Panc1 (cell line): ENCODE measurements around the gene HLA-G. TPM values are rescaled to one million over a fixed set of nuclear protein-coding genes. Genes with fewer than 3 reads are reported as not detected.

Experiments
- ATAC-seq: fragments of 200-7000 bp; cut with Tn5 transposase; 2 replicates; pipeline ENCODE4 v1.9.1; 2020; ENCODE audit warnings: mild to moderate bottlenecking, moderate library complexity
- BruUV-seq: library from RNA; stranded (reverse); fragments of 400-500 nt; replicated peaks from 2 replicates; lab custom pipeline; 2021; lab: Mats Ljungman, UMichigan
- CTCF ChIA-PET: fragments of 300-600 bp; sonication (Branson Sonifier 250); formaldehyde crosslinking; loops from one replicate; lab custom pipeline; 2022; ENCODE audit warnings: antibody characterized with exemption; lab: Charles Lee
- POLR2A ChIA-PET: fragments of 300-600 bp; sonication (Branson Sonifier 250); formaldehyde crosslinking; loops from one replicate; lab custom pipeline; 2022; ENCODE audit warnings: antibody characterized with exemption; lab: Charles Lee
- DNase-seq: peaks from one replicate; pipeline ENCODE4 v3.0.0-alpha.2; 2010; ENCODE audit warnings: low read depth, low spot score
- H3K27ac ChIP-seq: 2 replicates; pipeline ENCODE4 v1.5.1; 2011; ENCODE audit warnings: mild to moderate bottlenecking, low read length, inconsistent platforms
- H3K27me3 ChIP-seq: fragments of 200-500 bp; sonication (Bioruptor generic); 2 replicates; pipeline ENCODE4 v1.6.0; 2014; ENCODE audit warnings: low read length, inconsistent platforms; ENCODE audit not compliant: control insufficient read depth, insufficient read depth
- H3K36me3 ChIP-seq: fragments of 200-500 bp; sonication (Bioruptor generic); 2 replicates; pipeline ENCODE4 v1.5.1; 2014; ENCODE audit warnings: inconsistent platforms, mild to moderate bottlenecking, low read length, moderate library complexity; ENCODE audit not compliant: control insufficient read depth, insufficient read depth
- H3K4me1 ChIP-seq: 2 replicates; pipeline ENCODE4 v1.5.1; 2011; ENCODE audit warnings: inconsistent platforms, mild to moderate bottlenecking, low read length, moderate library complexity; ENCODE audit not compliant: control insufficient read depth, insufficient read depth
- H3K4me3 ChIP-seq, 2 experiments: 2 replicates each; pipeline ENCODE4 v1.5.1; 2011 to 2012; ENCODE audit warnings: low read depth in 2 of 2, low read length in 2 of 2, mild to moderate bottlenecking in 2 of 2, inconsistent platforms in 1 of 2, moderate library complexity in 1 of 2
- H3K9me3 ChIP-seq: fragments of 200-500 bp; sonication (Bioruptor generic); 2 replicates; pipeline ENCODE4 v1.5.1; 2014; ENCODE audit warnings: low read depth, mild to moderate bottlenecking, inconsistent platforms, low read length, moderate library complexity; ENCODE audit not compliant: control insufficient read depth, insufficient read depth
- CTCF ChIP-seq: fragments of 450-650 bp; IDR thresholded peaks from 2 replicates; pipeline ENCODE4 v1.5.1; 2017; ENCODE audit warnings: mild to moderate bottlenecking
- POLR2AphosphoS5 ChIP-seq: IDR thresholded peaks from 2 replicates; pipeline ENCODE4 v1.6.1; 2012; ENCODE audit warnings: mild to moderate bottlenecking, low read depth, low read length, moderate library complexity
- REST ChIP-seq, 2 experiments: IDR thresholded peaks; 2 replicates each; pipeline ENCODE4 v1.6.1; 2011 to 2012; ENCODE audit warnings: low read depth in 2 of 2, control low read depth in 1 of 2, low read length in 1 of 2, mild to moderate bottlenecking in 1 of 2, moderate library complexity in 1 of 2; ENCODE audit not compliant: insufficient read depth in 1 of 2
- SIN3A ChIP-seq: IDR thresholded peaks from 2 replicates; pipeline ENCODE4 v1.6.1; 2012; ENCODE audit warnings: low read depth, mild to moderate bottlenecking, low read length, moderate library complexity, borderline replicate concordance; ENCODE audit not compliant: insufficient read depth
- TCF7L2 ChIP-seq: IDR thresholded peaks from 2 replicates; pipeline ENCODE4 v1.6.1; 2011; ENCODE audit warnings: mild to moderate bottlenecking, low read depth, low read length, inconsistent platforms
- in situ Hi-C: cut with HindIII; loops from 2 replicates; pipeline ENCODE4 v1.10.0; 2016; ENCODE audit warnings: low sequenced_read_pairs, low pct_unique_long_range_greater_than_20kb
- intact Hi-C: fragments of 100-400 bp; cut with micrococcal nuclease; formaldehyde crosslinking; loops from one replicate; pipeline ENCODE4 v1.10.0; 2022; ENCODE audit not compliant: unreplicated experiment
- total RNA-seq: library from RNA; stranded (reverse); gene quantifications from one replicate; pipeline ENCODE4 v1.2.1, GENCODE V29; 2021; ENCODE audit not compliant: unreplicated experiment

HLA-G gene
- total RNA-seq, 1 experiment from 2014 or later: 0.62 TPM

GRCh38 chr6:29813809-29814208, 13.8 kb upstream of the HLA-G start:
- peaks cover 9% of the 10 kb centered on the region; the same call in 1 of the 2 replicates for H3K27me3 ChIP-seq
- POLR2A ChIA-PET: no interaction called here
- intact Hi-C loops: no loop called here
- H3K36me3 ChIP-seq: no peaks in the 10 kb centered on the region
- ATAC-seq (no peak), DNase-seq (no peak)
- in situ Hi-C loops: no loop called here
- H3K4me3 ChIP-seq: no peak overlapping the region
- CTCF ChIA-PET: no interaction called here
- no peak for TF ChIP-seq POLR2AphosphoS5
- TF ChIP-seq CTCF: no peak
- no peak for TF ChIP-seq TCF7L2
- no peak for TF ChIP-seq SIN3A
- TF ChIP-seq REST (IDR thresholded peaks at IDR 0.05; ENCODE audit: insufficient read depth in 1 of 2, low read depth in 2 of 2, low read length in 1 of 2): no peak
- no peaks in the 10 kb centered on the region for H3K4me1 ChIP-seq
- no TSS peak for BruUV-seq
- no peaks in the 10 kb centered on the region for H3K9me3 ChIP-seq
- H3K27ac ChIP-seq: no peak overlapping the region

GRCh38 chr6:29814379-29815117, 13.1 kb upstream of the HLA-G start:
- H3K36me3 ChIP-seq: no peaks in the 10 kb centered on the region
- BruUV-seq: no TSS peak
- no peak for DNase-seq
- H3K9me3 ChIP-seq: no peaks in the 10 kb centered on the region
- TF ChIP-seq SIN3A (no peak), REST (IDR thresholded peaks at IDR 0.05; ENCODE audit: insufficient read depth in 1 of 2, low read depth in 2 of 2, low read length in 1 of 2) (no peak), CTCF (no peak), POLR2AphosphoS5 (no peak), TCF7L2 (no peak)
- peaks cover 7% of the 10 kb centered on the region; the same call in 1 of the 2 replicates for H3K27me3 ChIP-seq
- no peak overlapping the region for H3K27ac ChIP-seq
- no peak for ATAC-seq
- POLR2A ChIA-PET: no interaction called here
- H3K4me3 ChIP-seq: no peak overlapping the region
- intact Hi-C loops (no loop called here), in situ Hi-C loops (no loop called here)
- no peaks in the 10 kb centered on the region for H3K4me1 ChIP-seq
- CTCF ChIA-PET: no interaction called here
